IPS-18c (cell line): ENCODE data around the gene MYO1D.

Experiments used
- H3K4me3 ChIP-seq: 2 replicates; pipeline ENCODE4 v1.7.0; 2013; ENCODE audit warnings: low read depth, mild to moderate bottlenecking, low read length, moderate library complexity; ENCODE audit not compliant: insufficient read depth
- H3K9me3 ChIP-seq: one replicate; pipeline ENCODE4 v1.6.1; 2013; ENCODE audit warnings: mild to moderate bottlenecking, low read length, moderate library complexity; ENCODE audit not compliant: control insufficient read depth, insufficient read depth

Gene MYO1D

GRCh38 chr17:32615326-32615725, 261.6 kb downstream of the MYO1D start:
- no peaks in the 10 kb centered on the region for H3K9me3 ChIP-seq
- no peak overlapping the region for H3K4me3 ChIP-seq

- Histone ChIP-seq H3K9me3 (no peaks in the 10 kb centered on the region), H3K4me3 (no peak overlapping the region)
Observed at GRCh38 chr17:32610943-32611342, 266.0 kb downstream of the MYO1D start.

- no peak overlapping the region for H3K4me3 ChIP-seq
- H3K9me3 ChIP-seq: no peaks in the 10 kb centered on the region
Observed at GRCh38 chr17:32609884-32610650, 266.9 kb downstream of the MYO1D start.

GRCh38 chr17:32609085-32609484, 267.8 kb downstream of the MYO1D start:
- no peak overlapping the region for H3K4me3 ChIP-seq
- H3K9me3 ChIP-seq: no peaks in the 10 kb centered on the region

- H3K9me3 ChIP-seq: no peaks in the 10 kb centered on the region
- no peak overlapping the region for H3K4me3 ChIP-seq
Observed at GRCh38 chr17:32608267-32608666, 268.7 kb downstream of the MYO1D start.

GRCh38 chr17:32604966-32605365, 272.0 kb downstream of the MYO1D start:
- Histone ChIP-seq H3K9me3 (no peaks in the 10 kb centered on the region), H3K4me3 (no peak overlapping the region)

GRCh38 chr17:32602396-32602795, 274.5 kb downstream of the MYO1D start:
- Histone ChIP-seq H3K4me3 (no peak overlapping the region), H3K9me3 (no peaks in the 10 kb centered on the region)

GRCh38 chr17:32601866-32602265, 275.1 kb downstream of the MYO1D start:
- Histone ChIP-seq H3K4me3 (no peak overlapping the region), H3K9me3 (no peaks in the 10 kb centered on the region)

- H3K9me3 ChIP-seq: no peaks in the 10 kb centered on the region
- no peak overlapping the region for H3K4me3 ChIP-seq
Observed at GRCh38 chr17:32596628-32597027, 280.3 kb downstream of the MYO1D start.

- H3K9me3 ChIP-seq: no peaks in the 10 kb centered on the region
- H3K4me3 ChIP-seq: no peak overlapping the region
Observed at GRCh38 chr17:32596206-32596605, 280.7 kb downstream of the MYO1D start.

- Histone ChIP-seq H3K4me3 (no peak overlapping the region), H3K9me3 (no peaks in the 10 kb centered on the region)
Observed at GRCh38 chr17:32593003-32593402, 283.9 kb downstream of the MYO1D start.

- H3K9me3 ChIP-seq: no peaks in the 10 kb centered on the region
- H3K4me3 ChIP-seq: no peak overlapping the region
Observed at GRCh38 chr17:32591405-32591804, 285.5 kb downstream of the MYO1D start.

GRCh38 chr17:32590974-32591373, 285.9 kb downstream of the MYO1D start:
- Histone ChIP-seq H3K4me3 (no peak overlapping the region), H3K9me3 (no peaks in the 10 kb centered on the region)

GRCh38 chr17:32588982-32589381, 287.9 kb downstream of the MYO1D start:
- H3K9me3 ChIP-seq: no peaks in the 10 kb centered on the region
- no peak overlapping the region for H3K4me3 ChIP-seq

GRCh38 chr17:32588135-32588534, 288.8 kb downstream of the MYO1D start:
- H3K9me3 ChIP-seq: no peaks in the 10 kb centered on the region
- no peak overlapping the region for H3K4me3 ChIP-seq

GRCh38 chr17:32586666-32587065, 290.3 kb downstream of the MYO1D start:
- no peaks in the 10 kb centered on the region for H3K9me3 ChIP-seq

GRCh38 chr17:32584792-32585191, 292.1 kb downstream of the MYO1D start:
- H3K9me3 ChIP-seq: no peaks in the 10 kb centered on the region
- no peak overlapping the region for H3K4me3 ChIP-seq

More at GRCh38 chr17:32586666-32587065, 290.3 kb downstream of the MYO1D start:
- no peak overlapping the region for H3K4me3 ChIP-seq

GRCh38 chr17:32583053-32583452, 293.9 kb downstream of the MYO1D start:
- Histone ChIP-seq H3K9me3 (no peaks in the 10 kb centered on the region), H3K4me3 (no peak overlapping the region)

- no peaks in the 10 kb centered on the region for H3K9me3 ChIP-seq
Observed at GRCh38 chr17:32575852-32576251, 301.1 kb downstream of the MYO1D start.

More at GRCh38 chr17:32575852-32576251, 301.1 kb downstream of the MYO1D start:
- no peak overlapping the region for H3K4me3 ChIP-seq
